Measurements from ENCODE around the gene CEBPB. TPM values are rescaled to one million over a fixed set of nuclear protein-coding genes. Genes with fewer than 3 reads are reported as not detected.
"Not testable (repeated sequence)": the region's sequence is repeated elsewhere in the genome, so short reads cannot be mapped to it uniquely, and the experiment has no call there.

CEBPB gene
- total RNA-seq, 2 experiments from 2014 or later: 53.3 to 56.5 TPM

- Mint-ChIP-seq H3K4me1 (ENCODE audit: low read depth) (no peaks in the 10 kb centered on the region), H3K9me3 (peaks cover 2% of the 10 kb centered on the region), H3K27me3 (peaks cover 9% of the 10 kb centered on the region), H3K4me3 (no peak overlapping the region), H3K36me3 (no peaks in the 10 kb centered on the region), H3K27ac (no peak overlapping the region)
- intact Hi-C loops (cut with micrococcal nuclease): no loop called here
- ChIA-PET CTCF (interaction anchor here (0.7 to 7.8 kb wide), 5 partner anchors 13 to 290 kb away, joined by 3 to 216 read pairs (median 5); no protein-coding TSS in a partner anchor), POLR2A (no interaction called here)
- DNase-seq: no peak
These were observed 18.1 kb upstream of the CEBPB start for GRCh38 chr20:50172347-50173013.

DNA sequence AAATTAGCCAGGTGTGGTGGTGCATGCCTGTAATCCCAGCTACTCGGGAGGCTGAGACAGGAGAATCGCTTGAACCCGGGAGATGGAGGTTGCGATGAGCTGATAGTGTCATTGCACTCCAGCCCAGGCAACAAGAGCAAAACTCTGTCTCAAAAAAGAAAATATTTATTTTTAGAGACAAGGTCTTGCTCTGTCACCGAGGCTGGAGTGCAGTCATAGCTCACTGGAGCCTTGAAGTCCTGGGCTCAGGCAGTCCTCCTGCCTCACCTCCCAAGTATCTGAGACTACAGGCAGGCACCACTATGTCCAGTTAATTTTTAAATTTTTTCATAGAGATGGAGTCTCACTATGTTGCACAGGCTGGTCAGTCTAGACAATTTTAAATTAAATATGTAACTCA is 16.2 kb upstream of the CEBPB start:
- CTCF ChIA-PET: interaction anchor here (1.1 to 1.3 kb wide), 4 partner anchors 9 to 280 kb away, joined by 3 to 6 read pairs (median 4); no protein-coding TSS in a partner anchor

DNA sequence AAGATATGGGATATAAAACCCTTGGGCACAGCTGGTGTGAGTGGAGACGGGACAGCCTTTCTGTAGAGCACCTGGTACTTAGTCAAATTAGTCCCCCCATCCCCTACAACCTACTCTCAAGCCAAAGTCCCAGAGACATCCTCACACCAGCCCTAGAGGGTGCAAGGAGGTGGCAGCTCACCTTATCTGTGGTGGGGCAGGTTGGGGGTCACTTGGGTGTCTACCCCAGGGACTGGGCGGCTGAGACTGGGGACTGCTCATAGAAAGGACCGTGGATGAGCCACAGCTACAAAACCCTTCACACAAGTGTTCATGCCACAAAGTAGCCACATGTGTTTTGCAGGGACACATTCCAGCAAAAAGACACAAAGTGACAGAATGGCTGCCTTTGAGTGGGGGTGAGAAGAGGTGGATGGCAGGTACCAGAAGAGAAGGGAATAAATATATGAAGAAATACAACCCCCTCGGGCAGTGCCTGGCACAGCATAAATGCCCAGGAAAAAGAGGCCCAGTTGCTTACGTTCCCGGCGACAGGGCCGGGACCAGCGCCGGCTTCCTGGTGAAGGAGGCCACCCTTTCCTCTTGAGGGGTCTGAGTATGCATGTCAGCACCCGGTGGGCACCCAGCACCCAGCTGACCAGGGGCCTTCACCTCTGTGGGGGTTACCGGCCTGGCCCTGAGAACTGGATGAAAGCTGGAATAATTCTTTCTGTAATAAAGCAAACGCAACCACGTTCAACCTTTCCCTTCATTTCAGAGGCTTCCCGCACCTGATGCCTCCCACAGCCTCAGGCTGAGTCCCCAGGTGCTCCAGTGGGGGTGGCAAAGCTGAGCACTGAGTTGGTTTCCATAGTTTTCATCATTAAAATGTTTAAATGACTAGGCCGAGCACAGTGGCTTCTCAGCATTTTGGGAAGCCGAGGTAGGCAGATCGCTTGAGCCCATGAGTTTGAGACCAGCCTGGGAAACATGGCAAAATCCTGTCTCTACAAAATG is 14.4 kb upstream of the CEBPB start:
- Mint-ChIP-seq H3K9me3 (no peaks in the 10 kb centered on the region), H3K4me3 (no peak overlapping the region), H3K4me1 (ENCODE audit: low read depth) (no peaks in the 10 kb centered on the region), H3K36me3 (no peaks in the 10 kb centered on the region), H3K27me3 (peaks cover 8% of the 10 kb centered on the region), H3K27ac (no peak overlapping the region)
- ChIA-PET POLR2A (interaction anchor here (0.5 kb wide), 1 partner anchor 10 kb away, joined by 3 read pairs; no protein-coding TSS in a partner anchor), CTCF (interaction anchor here (0.8 to 5.6 kb wide), 11 partner anchors 7 to 288 kb away, joined by 3 to 43 read pairs (median 8); partner anchors contain the start of gene PEDS1)
- no peak for DNase-seq
- intact Hi-C loops (cut with micrococcal nuclease): no loop called here

More for the DNA sequence above, 16.2 kb upstream of the CEBPB start:
- Mint-ChIP-seq H3K27ac (no peak overlapping the region), H3K9me3 (peaks cover under 1% of the 10 kb centered on the region), H3K4me3 (no peak overlapping the region), H3K36me3 (no peaks in the 10 kb centered on the region), H3K27me3 (peaks cover 8% of the 10 kb centered on the region), H3K4me1 (ENCODE audit: low read depth) (no peaks in the 10 kb centered on the region)
- intact Hi-C loops (cut with micrococcal nuclease): no loop called here
- DNase-seq: no peak
- POLR2A ChIA-PET: no interaction called here

DNA sequence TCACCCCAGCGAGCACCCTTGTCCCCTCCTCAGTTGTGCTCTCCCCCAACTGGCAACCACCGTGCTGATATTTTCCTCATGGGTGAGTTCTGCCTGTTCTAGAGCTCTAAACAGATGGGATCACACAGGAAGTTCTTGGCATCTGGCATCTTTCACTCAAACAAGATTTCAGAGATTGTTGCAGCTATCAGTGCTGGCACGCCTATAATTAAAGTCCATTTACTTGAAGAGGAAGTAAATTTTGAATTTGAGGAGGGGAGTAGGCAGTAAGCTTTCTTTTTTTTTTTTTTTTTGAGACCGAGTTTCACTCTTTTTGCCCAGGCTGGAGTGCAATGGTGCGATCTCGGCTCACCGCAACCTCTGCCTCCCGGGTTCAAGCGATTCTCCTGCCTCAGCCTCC is 12.0 kb upstream of the CEBPB start:
- H3K27me3 Mint-ChIP-seq; DNase-seq; H3K27ac Mint-ChIP-seq; H3K36me3 Mint-ChIP-seq; H3K4me3 Mint-ChIP-seq; POLR2A ChIA-PET; H3K4me1 Mint-ChIP-seq (ENCODE audit: low read depth); H3K9me3 Mint-ChIP-seq: not testable (repeated sequence)
- CTCF ChIA-PET: interaction anchor here (0.6 to 8.4 kb wide), 24 partner anchors 10 to 556 kb away, joined by 3 to 84 read pairs (median 4); partner anchors contain the start of genes PEDS1 and SNAI1
- intact Hi-C loops (cut with micrococcal nuclease): loop anchor here (2.0 kb wide), 1 partner anchor 58 kb away; no protein-coding TSS in a partner anchor

DNA sequence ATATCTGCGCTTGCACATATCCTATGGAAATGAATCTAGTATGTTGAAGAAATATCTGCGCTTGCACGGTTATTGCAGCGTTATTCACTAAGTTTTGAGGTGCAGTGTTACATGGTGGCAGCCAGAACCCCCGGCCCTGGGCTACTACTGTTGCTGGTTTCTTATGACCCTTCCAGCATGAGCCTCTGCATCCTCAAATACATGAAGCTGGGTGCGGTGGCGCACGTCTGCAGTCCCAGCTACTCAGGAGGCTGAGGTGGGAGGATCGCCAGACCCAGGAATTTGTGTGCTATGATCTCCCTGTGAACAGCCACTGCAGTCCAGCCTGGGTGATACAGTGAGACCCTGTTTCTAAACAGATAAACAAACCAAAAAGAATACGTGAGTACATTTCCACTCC is 9.3 kb upstream of the CEBPB start:
- ChIA-PET POLR2A (no interaction called here), CTCF (interaction anchor here (1.0 to 8.4 kb wide), 6 partner anchors 12 to 393 kb away, joined by 3 to 84 read pairs (median 24); no protein-coding TSS in a partner anchor)

DNA sequence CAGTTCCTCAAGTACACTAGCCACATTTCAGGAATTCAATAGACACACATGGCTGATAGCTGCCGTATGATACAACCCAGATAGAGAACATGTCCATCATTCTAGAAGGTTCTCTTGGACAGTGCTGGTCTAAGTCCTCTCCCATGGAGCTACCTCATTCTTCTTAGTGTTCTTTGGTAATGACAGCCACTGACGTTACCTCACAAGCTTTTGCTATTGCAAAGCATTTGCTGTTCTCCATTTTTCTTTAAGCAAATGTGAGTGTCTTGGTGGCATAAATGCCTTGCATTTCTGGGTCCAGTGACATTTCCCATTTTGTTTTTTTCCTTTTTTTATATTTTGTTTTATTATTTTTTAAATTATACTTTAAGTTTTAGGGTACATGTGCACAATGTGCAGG is 8.3 kb upstream of the CEBPB start:
- CTCF ChIA-PET: interaction anchor here (0.8 to 8.4 kb wide), 5 partner anchors 13 to 282 kb away, joined by 3 to 84 read pairs (median 4); no protein-coding TSS in a partner anchor
- Mint-ChIP-seq H3K27me3 (peaks cover 16% of the 10 kb centered on the region), H3K27ac (no peak overlapping the region), H3K36me3 (no peaks in the 10 kb centered on the region), H3K4me3 (no peak overlapping the region), H3K4me1 (ENCODE audit: low read depth) (peaks cover 4% of the 10 kb centered on the region), H3K9me3 (no peaks in the 10 kb centered on the region)
- DNase-seq: no peak
- POLR2A ChIA-PET: no interaction called here
- intact Hi-C loops (cut with micrococcal nuclease): no loop called here

More for the DNA sequence above, 9.3 kb upstream of the CEBPB start:
- H3K4me3 Mint-ChIP-seq: no peak overlapping the region
- H3K36me3 Mint-ChIP-seq: no peaks in the 10 kb centered on the region
- H3K4me1 Mint-ChIP-seq (ENCODE audit: low read depth): peaks cover 3% of the 10 kb centered on the region
- H3K9me3 Mint-ChIP-seq: no peaks in the 10 kb centered on the region
- peaks cover 16% of the 10 kb centered on the region for H3K27me3 Mint-ChIP-seq
- H3K27ac Mint-ChIP-seq: no peak overlapping the region
- intact Hi-C loops (cut with micrococcal nuclease): no loop called here
- no peak for DNase-seq

- Mint-ChIP-seq H3K4me3 (no peak overlapping the region), H3K36me3 (no peaks in the 10 kb centered on the region), H3K27me3 (peaks cover 16% of the 10 kb centered on the region), H3K9me3 (no peaks in the 10 kb centered on the region), H3K4me1 (ENCODE audit: low read depth) (peaks cover 4% of the 10 kb centered on the region), H3K27ac (no peak overlapping the region)
- POLR2A ChIA-PET: interaction anchor here (0.7 kb wide), 1 partner anchor 9 kb away, joined by 3 read pairs; no protein-coding TSS in a partner anchor
- no peak for DNase-seq
- intact Hi-C loops (cut with micrococcal nuclease): no loop called here
- CTCF ChIA-PET: interaction anchor here (0.6 to 8.4 kb wide), 18 partner anchors 8 to 564 kb away, joined by 3 to 84 read pairs (median 4); no protein-coding TSS in a partner anchor
These were observed 5.2 kb upstream of the CEBPB start for GRCh38 chr20:50185426-50185825.

DNA sequence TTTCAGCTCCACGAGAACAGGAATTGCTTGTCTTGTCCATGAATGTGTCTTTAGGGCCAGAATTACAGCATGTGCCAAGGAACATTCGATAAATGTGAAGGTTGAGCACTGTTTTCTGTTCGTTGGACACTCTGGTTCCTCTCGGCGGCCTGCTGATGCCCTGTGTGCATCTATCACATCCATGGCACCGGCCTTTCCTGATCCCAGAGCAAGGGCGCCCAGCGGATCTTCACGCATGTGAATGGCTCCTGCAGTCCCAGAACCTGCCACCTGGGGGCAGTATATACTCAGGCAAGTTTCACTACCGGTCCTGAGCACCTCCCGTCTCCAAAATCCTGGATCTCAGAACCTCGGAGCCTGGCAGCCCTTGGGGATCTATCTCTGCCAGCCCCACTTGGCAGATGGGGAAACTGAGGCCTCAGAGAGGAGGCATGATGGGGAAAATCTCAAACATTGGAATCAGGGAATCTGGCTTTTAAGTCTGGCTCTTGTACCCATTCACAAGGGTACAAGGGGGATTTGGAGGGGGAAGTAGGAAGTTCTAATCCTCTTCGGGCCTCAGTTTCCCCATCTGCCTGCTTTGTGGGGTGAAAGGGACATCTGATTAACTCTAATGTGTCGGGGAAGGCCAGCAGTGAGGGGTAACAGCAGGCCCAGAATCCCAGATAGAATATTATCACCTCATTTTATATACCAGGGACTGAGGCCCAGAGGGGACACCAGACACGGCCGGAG is 4.3 kb upstream of the CEBPB start:
- no peaks in the 10 kb centered on the region for H3K36me3 Mint-ChIP-seq
- peaks cover 16% of the 10 kb centered on the region for H3K27me3 Mint-ChIP-seq
- ChIA-PET POLR2A (interaction anchor here (0.7 kb wide), 1 partner anchor 10 kb away, joined by 3 read pairs; no protein-coding TSS in a partner anchor), CTCF (interaction anchor here (0.6 to 8.4 kb wide), 21 partner anchors 9 to 563 kb away, joined by 3 to 153 read pairs (median 4); no protein-coding TSS in a partner anchor)
- H3K4me1 Mint-ChIP-seq (ENCODE audit: low read depth): peaks cover 4% of the 10 kb centered on the region
- intact Hi-C loops (cut with micrococcal nuclease): loop anchor here (1.0 kb wide), 2 partner anchors 274 to 278 kb away; no protein-coding TSS in a partner anchor
- H3K4me3 Mint-ChIP-seq: no peak overlapping the region
- H3K9me3 Mint-ChIP-seq: no peaks in the 10 kb centered on the region
- peak; percentile 92 for DNase-seq
- no peak overlapping the region for H3K27ac Mint-ChIP-seq

DNA sequence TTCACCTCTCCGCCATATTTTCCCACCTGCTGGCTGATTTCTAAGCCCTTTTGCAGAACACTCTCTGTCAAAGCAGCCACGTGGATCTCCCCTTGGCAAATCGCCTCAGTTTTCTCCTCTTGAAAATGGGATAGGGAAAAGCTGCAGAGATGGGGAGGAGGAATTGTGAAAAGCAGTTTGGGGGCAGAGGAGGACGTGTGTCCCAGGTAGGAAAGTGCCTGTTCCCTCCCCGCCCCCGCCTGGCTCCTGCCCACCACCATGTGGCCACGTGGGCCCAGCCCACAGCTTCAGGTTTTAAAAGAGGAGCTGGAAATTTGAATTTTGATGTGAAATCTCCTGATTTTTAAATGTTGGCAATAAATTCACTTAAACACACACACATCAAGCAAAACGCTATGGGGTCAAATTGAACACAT is 3.6 kb upstream of the CEBPB start:
- CTCF ChIA-PET: interaction anchor here (0.7 to 5.7 kb wide), 9 partner anchors 78 to 401 kb away, joined by 3 to 153 read pairs (median 4); no protein-coding TSS in a partner anchor

DNA sequence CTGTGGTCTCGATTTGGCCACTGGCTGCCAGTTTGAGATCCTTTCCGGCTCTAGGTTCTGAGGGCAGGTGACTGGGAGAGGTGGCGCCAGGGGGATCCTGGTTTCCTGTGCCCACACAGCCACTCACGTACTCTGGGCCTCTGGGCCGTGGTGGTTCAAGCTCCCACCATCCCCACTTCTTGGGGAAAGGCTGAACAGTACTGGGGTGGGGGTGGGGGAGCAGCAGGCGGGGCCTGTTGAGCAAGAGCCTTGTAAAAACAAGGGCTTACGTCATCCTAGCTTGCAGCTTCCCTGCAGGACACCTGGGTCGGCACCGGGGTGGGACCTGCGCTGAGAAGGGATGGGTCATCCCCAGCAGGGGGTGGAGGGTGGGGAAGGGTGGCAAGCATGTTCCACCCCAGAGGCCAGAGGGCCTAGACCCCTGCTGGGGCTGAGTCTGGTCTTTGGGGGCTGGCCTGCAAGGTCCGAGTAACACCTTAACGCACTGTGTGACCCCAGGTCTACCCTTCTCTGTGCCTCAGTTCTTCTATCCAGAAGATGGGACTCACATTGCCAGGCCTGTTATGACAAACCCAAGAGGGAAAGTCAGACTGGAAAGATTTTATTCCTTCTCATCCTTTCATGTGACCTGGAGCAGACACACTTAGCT is 3.1 kb upstream of the CEBPB start:
- Mint-ChIP-seq H3K4me3 (no peak overlapping the region), H3K9me3 (no peaks in the 10 kb centered on the region), H3K36me3 (peaks cover 5% of the 10 kb centered on the region), H3K4me1 (ENCODE audit: low read depth) (peaks cover 4% of the 10 kb centered on the region), H3K27ac (no peak overlapping the region), H3K27me3 (peaks cover 16% of the 10 kb centered on the region)
- ChIA-PET POLR2A (no interaction called here), CTCF (interaction anchor here (0.7 to 5.7 kb wide), 11 partner anchors 18 to 401 kb away, joined by 3 to 153 read pairs (median 4); no protein-coding TSS in a partner anchor)
- no peak for DNase-seq
- intact Hi-C loops (cut with micrococcal nuclease): no loop called here

More for the DNA sequence above, 3.6 kb upstream of the CEBPB start:
- POLR2A ChIA-PET: no interaction called here
- no peak for DNase-seq
- peaks cover 16% of the 10 kb centered on the region for H3K27me3 Mint-ChIP-seq
- intact Hi-C loops (cut with micrococcal nuclease): loop anchor here (1.0 kb wide), 2 partner anchors 273 to 277 kb away; no protein-coding TSS in a partner anchor
- H3K4me3 Mint-ChIP-seq: no peak overlapping the region
- no peaks in the 10 kb centered on the region for H3K36me3 Mint-ChIP-seq
- H3K9me3 Mint-ChIP-seq: no peaks in the 10 kb centered on the region
- H3K4me1 Mint-ChIP-seq (ENCODE audit: low read depth): peaks cover 4% of the 10 kb centered on the region
- no peak overlapping the region for H3K27ac Mint-ChIP-seq

Measured in activated CD4-positive, alpha-beta memory T cell treated with anti-CD3 and anti-CD28 coated beads for 36 hours (primary cell).